Measurements from ENCODE around the gene RNF10.
A peak's percentile ranks its signal among the peaks of the same experiment; 100 is the strongest.
"Not testable (repeated sequence)": the region's sequence is repeated elsewhere in the genome, so short reads cannot be mapped to it uniquely, and the experiment has no call there.

Gene RNF10

DNA sequence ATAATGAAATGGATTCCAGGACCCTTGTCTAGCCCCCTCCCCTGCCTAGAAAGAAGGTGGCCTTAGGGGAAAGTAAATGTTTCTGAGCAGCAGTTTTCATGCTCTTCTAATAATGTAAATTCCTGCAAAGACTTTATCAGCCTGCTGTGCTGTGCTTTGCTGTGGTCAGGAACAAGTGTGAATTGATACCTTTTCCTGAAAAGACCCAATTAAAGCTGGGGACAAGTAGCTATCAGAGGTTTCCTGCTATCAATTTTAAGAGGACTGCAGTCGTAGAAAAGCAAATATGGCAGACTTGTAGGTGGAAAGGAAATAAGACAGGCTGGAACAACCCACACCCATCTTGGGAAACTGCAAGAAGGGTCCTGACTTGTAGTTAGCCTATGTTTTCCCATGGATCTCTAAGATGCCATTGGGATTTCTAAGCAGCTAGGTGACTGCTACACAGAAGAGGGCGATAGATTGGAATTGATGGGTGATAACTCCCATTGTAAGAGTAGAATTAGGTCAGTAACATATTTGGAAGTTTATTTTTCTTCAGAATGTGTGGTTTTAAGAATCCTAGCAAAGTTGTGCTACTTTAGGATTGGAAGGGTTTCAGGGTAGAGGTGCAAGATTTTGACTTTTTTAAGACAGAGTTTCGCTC, 35.2 kb upstream of the RNF10 start:
- Mint-ChIP-seq H3K36me3 (ENCODE audit: low read depth) (peaks cover 75% of the 10 kb centered on the region), H3K27me3 (no peaks in the 10 kb centered on the region), H3K4me1 (ENCODE audit: low read depth) (peaks cover 21% of the 10 kb centered on the region), H3K9me3 (no peaks in the 10 kb centered on the region), H3K27ac (no peak overlapping the region), H3K4me3 (no peak overlapping the region)
- intact Hi-C loops (cut with micrococcal nuclease): no loop called here

GRCh38 chr12:120500581-120500980, 33.6 kb upstream of the RNF10 start:
- Mint-ChIP-seq H3K4me3 (no peak overlapping the region), H3K27me3 (no peaks in the 10 kb centered on the region), H3K36me3 (ENCODE audit: low read depth) (peaks cover 82% of the 10 kb centered on the region), H3K27ac (no peak overlapping the region), H3K4me1 (ENCODE audit: low read depth) (peaks cover 14% of the 10 kb centered on the region), H3K9me3 (no peaks in the 10 kb centered on the region)
- intact Hi-C loops (cut with micrococcal nuclease): no loop called here

DNA sequence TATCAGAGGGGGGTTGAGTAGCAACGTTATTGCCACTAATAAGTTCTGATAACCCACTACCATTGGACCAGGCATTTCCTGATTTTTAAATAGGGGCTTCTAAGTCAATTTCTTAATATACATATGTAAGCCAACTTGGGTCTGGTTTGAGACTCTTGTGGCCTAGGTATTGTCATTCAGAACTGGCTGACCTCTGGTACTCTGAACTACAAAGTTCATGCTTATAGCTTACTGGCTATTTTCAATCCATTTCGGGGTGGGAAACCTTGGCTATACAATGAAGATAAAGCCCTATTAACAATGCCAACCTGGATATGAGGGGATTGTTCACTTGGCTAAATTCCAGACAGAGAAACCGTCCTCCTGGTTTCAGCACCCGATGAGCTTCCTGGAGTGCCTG, 29.6 kb upstream of the RNF10 start:
- intact Hi-C loops (cut with micrococcal nuclease): no loop called here
- H3K36me3 Mint-ChIP-seq (ENCODE audit: low read depth): peaks cover 71% of the 10 kb centered on the region

GRCh38 chr12:120508537-120508936, 25.6 kb upstream of the RNF10 start:
- intact Hi-C loops (cut with micrococcal nuclease): no loop called here
- Mint-ChIP-seq H3K36me3 (ENCODE audit: low read depth) (peaks cover 58% of the 10 kb centered on the region), H3K4me1 (ENCODE audit: low read depth) (no peaks in the 10 kb centered on the region), H3K4me3 (no peak overlapping the region), H3K9me3 (no peaks in the 10 kb centered on the region), H3K27ac (no peak overlapping the region), H3K27me3 (no peaks in the 10 kb centered on the region)

More for the DNA sequence above, 29.6 kb upstream of the RNF10 start:
- H3K4me3 Mint-ChIP-seq: no peak overlapping the region
- H3K27ac Mint-ChIP-seq: no peak overlapping the region
- H3K27me3 Mint-ChIP-seq: no peaks in the 10 kb centered on the region
- no peaks in the 10 kb centered on the region for H3K9me3 Mint-ChIP-seq
- no peaks in the 10 kb centered on the region for H3K4me1 Mint-ChIP-seq (ENCODE audit: low read depth)

- H3K4me3 Mint-ChIP-seq: no peak overlapping the region
- H3K36me3 Mint-ChIP-seq (ENCODE audit: low read depth): peaks cover 71% of the 10 kb centered on the region
- no peaks in the 10 kb centered on the region for H3K9me3 Mint-ChIP-seq
- H3K27ac Mint-ChIP-seq: no peak overlapping the region
- intact Hi-C loops (cut with micrococcal nuclease): no loop called here
- H3K27me3 Mint-ChIP-seq: no peaks in the 10 kb centered on the region
- H3K4me1 Mint-ChIP-seq (ENCODE audit: low read depth): no peaks in the 10 kb centered on the region
Observed at GRCh38 chr12:120514002-120514401, 20.2 kb upstream of the RNF10 start.

DNA sequence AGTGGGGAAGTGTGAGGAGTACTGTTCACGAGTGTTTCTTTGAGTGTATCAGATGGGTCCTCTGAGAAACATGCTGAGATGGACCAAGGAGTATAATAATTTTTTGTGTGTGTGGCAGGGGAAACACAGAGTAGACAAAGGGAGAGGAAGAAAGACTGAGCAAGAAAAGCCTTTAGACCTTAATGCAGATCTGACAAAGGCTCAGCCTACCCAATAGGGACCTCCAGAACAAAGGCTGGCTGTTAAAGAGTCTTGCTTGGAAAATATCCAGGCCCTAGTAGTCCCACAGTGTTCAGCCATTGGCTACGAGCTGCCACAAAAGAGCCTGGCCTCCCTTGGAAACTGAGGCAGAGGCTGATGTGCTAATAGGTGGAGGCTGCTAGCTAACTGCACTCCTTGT, 18.7 kb upstream of the RNF10 start:
- H3K27ac Mint-ChIP-seq: no peak overlapping the region
- no peaks in the 10 kb centered on the region for H3K4me1 Mint-ChIP-seq (ENCODE audit: low read depth)
- no peaks in the 10 kb centered on the region for H3K9me3 Mint-ChIP-seq
- H3K27me3 Mint-ChIP-seq: no peaks in the 10 kb centered on the region
- H3K36me3 Mint-ChIP-seq (ENCODE audit: low read depth): peaks cover 67% of the 10 kb centered on the region
- intact Hi-C loops (cut with micrococcal nuclease): no loop called here
- no peak overlapping the region for H3K4me3 Mint-ChIP-seq

- intact Hi-C loops (cut with micrococcal nuclease); H3K4me1 Mint-ChIP-seq (ENCODE audit: low read depth); H3K27me3 Mint-ChIP-seq; H3K9me3 Mint-ChIP-seq; H3K27ac Mint-ChIP-seq; H3K4me3 Mint-ChIP-seq: not testable (repeated sequence)
- peaks cover 81% of the 10 kb centered on the region for H3K36me3 Mint-ChIP-seq (ENCODE audit: low read depth)
Observed at GRCh38 chr12:120519324-120519723, 14.8 kb upstream of the RNF10 start.

DNA sequence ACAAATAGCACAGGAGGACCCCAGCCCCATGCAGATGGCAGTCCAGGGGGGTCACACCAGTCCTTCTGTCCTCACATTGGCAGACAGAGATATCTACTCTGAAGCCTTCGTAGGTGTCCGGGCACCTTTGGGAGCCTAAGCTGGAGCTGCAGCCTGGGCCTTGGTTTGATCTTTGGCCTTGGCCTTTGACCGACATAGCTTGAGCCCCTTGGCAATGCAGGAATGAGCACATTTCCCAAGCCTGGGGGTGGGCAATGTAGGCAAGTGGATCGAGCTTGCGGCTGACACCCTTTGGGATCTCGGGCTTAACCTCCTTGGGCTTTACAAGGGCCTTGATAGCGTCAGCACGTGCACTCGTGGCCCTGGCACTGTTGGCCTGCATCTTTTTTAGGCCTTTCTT, 11.6 kb upstream of the RNF10 start:
- H3K9me3 Mint-ChIP-seq: no peaks in the 10 kb centered on the region
- H3K27ac Mint-ChIP-seq: no peak overlapping the region
- intact Hi-C loops (cut with micrococcal nuclease): no loop called here

GRCh38 chr12:120528861-120529525, 5.2 kb upstream of the RNF10 start, which contains the start of gene COQ5:
TSS of gene COQ5 (minus strand) at chr12:120529158. CDS start at chr12:120529141, 17 bp downstream.
- no peaks in the 10 kb centered on the region for H3K27me3 Mint-ChIP-seq
- H3K27ac Mint-ChIP-seq: peak within 1 kb of the TSS; percentile 96
- H3K4me3 Mint-ChIP-seq: peak within 1 kb of the TSS; percentile 100
- peaks cover 13% of the 10 kb centered on the region for H3K36me3 Mint-ChIP-seq (ENCODE audit: low read depth)
- peaks cover 12% of the 10 kb centered on the region for H3K4me1 Mint-ChIP-seq (ENCODE audit: low read depth)
- intact Hi-C loops (cut with micrococcal nuclease): loop anchor here (1.0 kb wide), 1 partner anchor 33 kb away; the partner anchor contains the start of gene DYNLL1
- no peaks in the 10 kb centered on the region for H3K9me3 Mint-ChIP-seq

More for the DNA sequence above, 11.6 kb upstream of the RNF10 start:
- Mint-ChIP-seq H3K4me1 (ENCODE audit: low read depth) (peaks cover 5% of the 10 kb centered on the region), H3K36me3 (ENCODE audit: low read depth) (peaks cover 58% of the 10 kb centered on the region), H3K27me3 (no peaks in the 10 kb centered on the region), H3K4me3 (no peak overlapping the region)

GRCh38 chr12:120529641-120530417, 4.3 kb upstream of the RNF10 start:
- peaks cover 16% of the 10 kb centered on the region for H3K36me3 Mint-ChIP-seq (ENCODE audit: low read depth)
- no peaks in the 10 kb centered on the region for H3K27me3 Mint-ChIP-seq
- peak overlapping the region; percentile 96 for H3K27ac Mint-ChIP-seq
- peak overlapping the region; percentile 100 for H3K4me3 Mint-ChIP-seq
- intact Hi-C loops (cut with micrococcal nuclease): loop anchor here (1.0 kb wide), 1 partner anchor 34 kb away; the partner anchor contains the start of gene DYNLL1
- no peaks in the 10 kb centered on the region for H3K9me3 Mint-ChIP-seq
- H3K4me1 Mint-ChIP-seq (ENCODE audit: low read depth): peaks cover 12% of the 10 kb centered on the region

- Mint-ChIP-seq H3K4me3 (peak overlapping the region; percentile 100), H3K27ac (peak overlapping the region; percentile 96)
Observed at GRCh38 chr12:120530418-120530761, 3.8 kb upstream of the RNF10 start.

GRCh38 chr12:120532701-120533238, 1.4 kb upstream of the RNF10 start:
- no peaks in the 10 kb centered on the region for H3K27me3 Mint-ChIP-seq
- H3K4me3 Mint-ChIP-seq: no peak overlapping the region
- peaks cover 29% of the 10 kb centered on the region for H3K4me1 Mint-ChIP-seq (ENCODE audit: low read depth)
- peaks cover 41% of the 10 kb centered on the region for H3K36me3 Mint-ChIP-seq (ENCODE audit: low read depth)
- H3K27ac Mint-ChIP-seq: no peak overlapping the region
- intact Hi-C loops (cut with micrococcal nuclease): no loop called here
- no peaks in the 10 kb centered on the region for H3K9me3 Mint-ChIP-seq

More at GRCh38 chr12:120530418-120530761, 3.8 kb upstream of the RNF10 start:
- peaks cover 12% of the 10 kb centered on the region for H3K4me1 Mint-ChIP-seq (ENCODE audit: low read depth)
- peaks cover 19% of the 10 kb centered on the region for H3K36me3 Mint-ChIP-seq (ENCODE audit: low read depth)
- H3K9me3 Mint-ChIP-seq; intact Hi-C loops (cut with micrococcal nuclease); H3K27me3 Mint-ChIP-seq: not testable (repeated sequence)

DNA sequence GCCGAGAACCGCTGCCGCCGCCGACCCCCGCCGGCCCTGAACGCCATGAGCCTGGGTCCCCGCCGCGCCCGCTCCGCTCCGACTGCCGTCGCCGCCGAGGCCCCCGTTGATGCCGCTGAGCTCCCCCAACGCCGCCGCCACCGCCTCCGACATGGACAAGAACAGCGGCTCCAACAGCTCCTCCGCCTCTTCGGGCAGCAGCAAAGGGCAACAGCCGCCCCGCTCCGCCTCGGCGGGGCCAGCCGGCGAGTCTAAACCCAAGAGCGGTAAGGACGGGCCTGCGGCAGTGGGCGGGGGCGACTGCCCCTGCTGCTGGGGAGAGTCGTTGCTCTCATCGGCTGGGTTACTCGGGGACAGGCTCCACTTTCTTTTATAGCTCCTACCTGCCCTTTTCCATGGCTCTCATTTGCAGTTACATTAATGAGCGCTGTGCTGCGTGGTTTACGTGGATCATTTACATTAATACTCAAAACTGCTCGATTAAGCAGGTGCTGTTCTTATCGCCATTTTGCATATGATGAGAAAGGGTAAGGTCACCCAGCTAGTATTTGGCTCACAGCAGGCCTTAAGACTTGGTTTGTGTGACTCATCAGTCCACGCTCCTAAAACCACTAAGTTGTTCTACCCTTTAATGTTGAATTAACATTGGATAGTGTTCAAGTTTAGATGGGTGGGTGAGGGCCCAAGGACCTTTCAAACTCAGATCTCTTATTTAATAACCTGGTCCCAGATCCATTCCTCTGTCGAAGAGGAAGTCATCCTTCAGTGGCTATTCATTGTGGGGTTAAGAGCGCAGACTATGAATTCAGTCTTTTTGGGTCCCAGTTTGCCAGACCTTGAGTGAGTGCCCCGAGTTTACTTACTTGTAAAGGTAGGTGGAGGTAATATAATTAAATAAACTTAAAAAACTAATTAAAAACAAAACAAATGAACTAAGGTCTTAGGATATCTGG, 823 bp downstream of the RNF10 start:
- Mint-ChIP-seq H3K4me1 (ENCODE audit: low read depth) (peaks cover 44% of the 10 kb centered on the region), H3K27me3 (no peaks in the 10 kb centered on the region), H3K9me3 (no peaks in the 10 kb centered on the region), H3K36me3 (ENCODE audit: low read depth) (peaks cover 43% of the 10 kb centered on the region), H3K4me3 (peak overlapping the region; percentile 97), H3K27ac (peak overlapping the region; percentile 96)
- intact Hi-C loops (cut with micrococcal nuclease): loop anchor here (1.0 kb wide), 1 partner anchor 39 kb away; the partner anchor contains the start of gene DYNLL1

Data from dendritic cell treated with granulocyte-macrophage colony-stimulating factor and Interleukin-4, amounts not matched to agents 40 ng/mL and 50 ng/mL, for 4 days (primary cell).